ENCODE data around the gene ADAMTS12.

DNA sequence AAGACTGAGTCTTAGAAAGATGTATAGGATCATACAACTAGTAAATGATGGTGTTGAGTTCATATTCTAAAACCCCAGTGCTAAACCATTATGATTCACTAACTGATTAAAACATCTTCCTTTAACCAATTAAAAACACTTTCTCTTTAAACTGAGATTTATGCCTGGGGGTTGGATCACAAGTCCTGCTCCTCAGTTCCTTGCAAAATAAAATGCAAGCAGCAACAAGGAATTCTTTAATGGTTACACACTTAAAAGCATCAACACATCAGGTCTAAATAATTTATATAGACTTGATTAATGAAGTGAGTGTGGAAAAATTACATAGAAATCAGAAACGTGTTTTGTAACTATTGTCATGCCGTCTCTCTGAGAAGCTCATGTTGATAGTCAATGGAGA lies 261.8 kb downstream of the ADAMTS12 start:
- TF ChIP-seq, protein P1, sequence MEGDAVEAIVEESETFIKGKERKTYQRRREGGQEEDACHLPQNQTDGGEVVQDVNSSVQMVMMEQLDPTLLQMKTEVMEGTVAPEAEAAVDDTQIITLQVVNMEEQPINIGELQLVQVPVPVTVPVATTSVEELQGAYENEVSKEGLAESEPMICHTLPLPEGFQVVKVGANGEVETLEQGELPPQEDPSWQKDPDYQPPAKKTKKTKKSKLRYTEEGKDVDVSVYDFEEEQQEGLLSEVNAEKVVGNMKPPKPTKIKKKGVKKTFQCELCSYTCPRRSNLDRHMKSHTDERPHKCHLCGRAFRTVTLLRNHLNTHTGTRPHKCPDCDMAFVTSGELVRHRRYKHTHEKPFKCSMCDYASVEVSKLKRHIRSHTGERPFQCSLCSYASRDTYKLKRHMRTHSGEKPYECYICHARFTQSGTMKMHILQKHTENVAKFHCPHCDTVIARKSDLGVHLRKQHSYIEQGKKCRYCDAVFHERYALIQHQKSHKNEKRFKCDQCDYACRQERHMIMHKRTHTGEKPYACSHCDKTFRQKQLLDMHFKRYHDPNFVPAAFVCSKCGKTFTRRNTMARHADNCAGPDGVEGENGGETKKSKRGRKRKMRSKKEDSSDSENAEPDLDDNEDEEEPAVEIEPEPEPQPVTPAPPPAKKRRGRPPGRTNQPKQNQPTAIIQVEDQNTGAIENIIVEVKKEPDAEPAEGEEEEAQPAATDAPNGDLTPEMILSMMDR (IDR thresholded peaks at IDR 0.05), result no peak
- TF ChIP-seq POLR2A (IDR thresholded peaks at IDR 0.05), result no peak
